ENCODE measurements around the gene RAB3B.

GRCh38 chr1:51920130-51920529, 70.4 kb downstream of the RAB3B start:
- TF ChIP-seq CTCF (conservative IDR thresholded peaks at IDR 0.05; ENCODE audit: low read depth, low read length), result no peak
- TF ChIP-seq FOS (IDR thresholded peaks at IDR 0.05; ENCODE audit: low read depth, low read length), result no peak
- no peak for TF ChIP-seq CEBPB (IDR thresholded peaks at IDR 0.05; ENCODE audit: low read depth, low read length)
- no peak for TF ChIP-seq POLR2A (IDR thresholded peaks at IDR 0.05; ENCODE audit: low read depth, low read length)
- TF ChIP-seq SMC3 (IDR thresholded peaks at IDR 0.05; ENCODE audit: low read depth, low read length), result no peak
- peak; percentile 26; the same call in 1 of the 2 replicates for TF ChIP-seq MAFK (IDR thresholded peaks at IDR 0.05; ENCODE audit: low read depth, low read length)
- TF ChIP-seq BHLHE40 (IDR thresholded peaks at IDR 0.05; ENCODE audit: low read depth, low read length), result no peak
- TF ChIP-seq USF2 (IDR thresholded peaks at IDR 0.05; ENCODE audit: low read depth, low read length), result no peak
- no peak for TF ChIP-seq MXI1 (IDR thresholded peaks at IDR 0.05; ENCODE audit: borderline replicate concordance, low read depth, low read length)
- no peak for TF ChIP-seq MAZ (IDR thresholded peaks at IDR 0.05; ENCODE audit: borderline replicate concordance, low read depth, low read length)

All from IMR-90 (cell line).